NCI-H1436 (cell line): ENCODE data around the gene IDNK.

Experiments
- DNase-seq: peaks from one replicate; lab custom pipeline; 2025; lab: John Stamatoyannopoulos, UW

Gene IDNK

GRCh38 chr9:83691492-83691891 is 68.5 kb downstream of the IDNK start:
- no peak for DNase-seq
